ENCODE data around the gene IMPG2.

DNA sequence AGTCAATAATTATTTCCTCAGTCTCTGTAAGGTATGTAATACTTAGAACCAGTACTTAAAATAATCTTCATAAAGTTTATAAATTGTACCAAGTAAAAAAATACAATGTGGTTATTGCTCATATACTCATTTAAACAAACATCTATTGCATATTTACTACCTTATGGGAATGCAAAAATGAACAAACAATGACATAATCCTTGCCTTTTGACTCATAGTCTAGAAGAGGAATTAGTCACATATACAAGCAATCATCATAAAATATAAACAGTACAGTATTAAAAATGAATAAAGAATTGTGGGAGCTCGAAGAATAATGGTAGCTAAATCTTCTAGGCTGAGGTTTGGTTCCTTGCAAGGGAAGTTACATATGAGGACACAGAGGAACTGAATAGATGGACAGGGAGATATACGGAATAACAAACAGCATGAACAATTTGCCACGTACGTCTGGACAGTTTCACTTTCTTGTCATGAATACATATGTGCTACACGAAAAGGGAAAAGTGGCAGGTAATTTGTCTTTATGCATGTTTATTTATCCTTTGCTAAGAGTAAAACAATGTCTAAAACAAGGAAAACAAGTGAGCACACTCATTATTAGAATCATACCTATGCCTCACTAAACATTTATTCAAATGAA, 17.2 kb downstream of the IMPG2 start:
- TF ChIP-seq, protein P1, sequence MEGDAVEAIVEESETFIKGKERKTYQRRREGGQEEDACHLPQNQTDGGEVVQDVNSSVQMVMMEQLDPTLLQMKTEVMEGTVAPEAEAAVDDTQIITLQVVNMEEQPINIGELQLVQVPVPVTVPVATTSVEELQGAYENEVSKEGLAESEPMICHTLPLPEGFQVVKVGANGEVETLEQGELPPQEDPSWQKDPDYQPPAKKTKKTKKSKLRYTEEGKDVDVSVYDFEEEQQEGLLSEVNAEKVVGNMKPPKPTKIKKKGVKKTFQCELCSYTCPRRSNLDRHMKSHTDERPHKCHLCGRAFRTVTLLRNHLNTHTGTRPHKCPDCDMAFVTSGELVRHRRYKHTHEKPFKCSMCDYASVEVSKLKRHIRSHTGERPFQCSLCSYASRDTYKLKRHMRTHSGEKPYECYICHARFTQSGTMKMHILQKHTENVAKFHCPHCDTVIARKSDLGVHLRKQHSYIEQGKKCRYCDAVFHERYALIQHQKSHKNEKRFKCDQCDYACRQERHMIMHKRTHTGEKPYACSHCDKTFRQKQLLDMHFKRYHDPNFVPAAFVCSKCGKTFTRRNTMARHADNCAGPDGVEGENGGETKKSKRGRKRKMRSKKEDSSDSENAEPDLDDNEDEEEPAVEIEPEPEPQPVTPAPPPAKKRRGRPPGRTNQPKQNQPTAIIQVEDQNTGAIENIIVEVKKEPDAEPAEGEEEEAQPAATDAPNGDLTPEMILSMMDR (IDR thresholded peaks at IDR 0.05) = no peak
- TF ChIP-seq POLR2A (IDR thresholded peaks at IDR 0.05) = no peak
- peak in 2 of 4 donors; percentile 22 to 39 for TF ChIP-seq POLR2AphosphoS5 (IDR thresholded peaks at IDR 0.05)

Data from sigmoid colon (tissue), 4 donors.